ENCODE measurements around the gene CLMN.

Gene CLMN

GRCh38 chr14:95341564-95341963, 21.9 kb upstream of the CLMN start:
- no peak for DNase-seq (ENCODE audit: low read depth in 3 of 3, low spot score in 1 of 3)

GRCh38 chr14:95341115-95341514, 21.4 kb upstream of the CLMN start:
- no peak for DNase-seq (ENCODE audit: low read depth in 3 of 3, low spot score in 1 of 3)

- no peak for DNase-seq (ENCODE audit: low read depth in 3 of 3, low spot score in 1 of 3)
These were observed 20.5 kb upstream of the CLMN start for GRCh38 chr14:95340201-95340697.

GRCh38 chr14:95339301-95339865, 19.7 kb upstream of the CLMN start:
- DNase-seq (ENCODE audit: low read depth in 3 of 3, low spot score in 1 of 3) = no peak

- DNase-seq (ENCODE audit: low read depth in 3 of 3, low spot score in 1 of 3) = no peak
These were observed 18.7 kb upstream of the CLMN start for GRCh38 chr14:95338436-95338835.

GRCh38 chr14:95337041-95337595, 17.4 kb upstream of the CLMN start:
- no peak for DNase-seq (ENCODE audit: low read depth in 3 of 3, low spot score in 1 of 3)

GRCh38 chr14:95336192-95336760, 16.6 kb upstream of the CLMN start:
- no peak for DNase-seq (ENCODE audit: low read depth in 3 of 3, low spot score in 1 of 3)

GRCh38 chr14:95335071-95335470, 15.4 kb upstream of the CLMN start:
- no peak for DNase-seq (ENCODE audit: low read depth in 3 of 3, low spot score in 1 of 3)

GRCh38 chr14:95334044-95334443, 14.3 kb upstream of the CLMN start:
- no peak for DNase-seq (ENCODE audit: low read depth in 3 of 3, low spot score in 1 of 3)

GRCh38 chr14:95332641-95333040, 12.9 kb upstream of the CLMN start:
- no peak for DNase-seq (ENCODE audit: low read depth in 3 of 3, low spot score in 1 of 3)

GRCh38 chr14:95331708-95332408, 12.2 kb upstream of the CLMN start:
- no peak for DNase-seq (ENCODE audit: low read depth in 3 of 3, low spot score in 1 of 3)

- no peak for DNase-seq (ENCODE audit: low read depth in 3 of 3, low spot score in 1 of 3)
These were observed 11.1 kb upstream of the CLMN start for GRCh38 chr14:95330591-95331370.

GRCh38 chr14:95329941-95330340, 10.2 kb upstream of the CLMN start:
- no peak for DNase-seq (ENCODE audit: low read depth in 3 of 3, low spot score in 1 of 3)

- no peak for DNase-seq (ENCODE audit: low read depth in 3 of 3, low spot score in 1 of 3)
These were observed 9.2 kb upstream of the CLMN start for GRCh38 chr14:95328729-95329503.

GRCh38 chr14:95327558-95328374, 8.1 kb upstream of the CLMN start:
- DNase-seq (ENCODE audit: low read depth in 3 of 3, low spot score in 1 of 3) = no peak

- no peak for DNase-seq (ENCODE audit: low read depth in 3 of 3, low spot score in 1 of 3)
These were observed 7.3 kb upstream of the CLMN start for GRCh38 chr14:95326987-95327386.

- no peak for DNase-seq (ENCODE audit: low read depth in 3 of 3, low spot score in 1 of 3)
These were observed 4.2 kb upstream of the CLMN start for GRCh38 chr14:95323917-95324316.

- no peak for DNase-seq (ENCODE audit: low read depth in 3 of 3, low spot score in 1 of 3)
These were observed 3.7 kb upstream of the CLMN start for GRCh38 chr14:95323361-95323760.

GRCh38 chr14:95322651-95323050, 2.9 kb upstream of the CLMN start:
- DNase-seq (ENCODE audit: low read depth in 3 of 3, low spot score in 1 of 3) = no peak

Data from stimulated activated CD4-positive, alpha-beta T cell treated with anti-CD3 and anti-CD28 coated beads, TNF-alpha, amount 100 ng/mL, for 1 hour (primary cell).